Heart right ventricle (tissue), 16 donors: ENCODE data around the gene C9orf40. TPM values are rescaled to one million over a fixed set of nuclear protein-coding genes. Genes with fewer than 3 reads are reported as not detected.

Experiments
- ATAC-seq, 8 donors: fragments of 200-7000 bp; cut with Tn5 transposase; one replicate each; pipeline ENCODE4 v1.9.1; 2020; ENCODE audit warnings: mild to moderate bottlenecking in 8 of 8, moderate library complexity in 8 of 8, moderate number of reproducible peaks in 1 of 8
- DNase-seq, 2 donors: peaks; one replicate each; pipeline ENCODE4 v3.0.0-alpha.2; 2020
- H3K27ac ChIP-seq, 10 donors: fragments of 200-600 bp; sonication (generic) in 2 of 10; one replicate each; pipeline versions ENCODE4 v1.5.0 to v1.8.0; 2020 to 2022; ENCODE audit warnings: mild to moderate bottlenecking in 3 of 10
- H3K27me3 ChIP-seq, 7 donors: fragments of 200-600 bp; one replicate each; pipeline ENCODE4 v1.8.0; 2021 to 2022; ENCODE audit warnings: mild to moderate bottlenecking in 2 of 7
- H3K36me3 ChIP-seq, 9 donors: fragments of 200-600 bp; sonication (generic) in 1 of 9; one replicate each; pipeline versions ENCODE4 v1.5.0 to v1.8.0; 2020 to 2022; ENCODE audit warnings: mild to moderate bottlenecking in 2 of 9
- H3K4me1 ChIP-seq, 9 donors: fragments of 200-600 bp; sonication (generic) in 1 of 9; one replicate each; pipeline versions ENCODE4 v1.5.0 to v1.8.0; 2020 to 2022; ENCODE audit warnings: mild to moderate bottlenecking in 4 of 9
- H3K4me3 ChIP-seq, 10 donors: fragments of 200-600 bp; sonication (generic) in 2 of 10; one replicate each; pipeline versions ENCODE4 v1.5.0 to v1.8.0; 2020 to 2022; ENCODE audit warnings: mild to moderate bottlenecking in 7 of 10, moderate library complexity in 2 of 10
- H3K9me3 ChIP-seq, 11 donors: fragments of 200-600 bp in 10 of 11; sonication (generic) in 2 of 11; one replicate each; pipeline versions ENCODE4 v1.5.0 to v1.8.0; 2013 to 2022; ENCODE audit warnings: mild to moderate bottlenecking in 2 of 11, control low read depth in 1 of 11, moderate library complexity in 1 of 11
- CTCF ChIP-seq, 9 donors: fragments of 200-600 bp; sonication (generic) in 2 of 9; IDR thresholded peaks; one replicate each; pipeline versions ENCODE4 v1.5.0 to v1.8.0; 2021 to 2022; ENCODE audit warnings: antibody characterized with exemption in 9 of 9, mild to moderate bottlenecking in 5 of 9, moderate library complexity in 1 of 9
- WGBS, 2 donors: extraction: QIAGEN DNeasy Blood & Tissue Kit; methylation state at CpG; one replicate each; pipeline ENCODE4 v1.1.7; 2013; ENCODE audit warnings: inconsistent platforms in 1 of 2; 5-methylcytosine and 5-hydroxymethylcytosine counted together
- intact Hi-C, 10 donors: fragments of 100-400 bp; cut with DNase I; formaldehyde crosslinking; loops; one replicate each; pipeline versions ENCODE4 v1.11.1 to v1.14.2; 2022
- polyA plus RNA-seq, 2 donors: library from polyadenylated mRNA; stranded (reverse); fragments of 200-250 nt; gene quantifications; one replicate each; pipeline ENCODE4 v1.2.3, GENCODE V29; 2013
- total RNA-seq, 10 donors: library from RNA; stranded (reverse); fragmentation: NEBNext Ultra II Directional in 3 of 10; extraction: Animal tissue kit (Norgen Biotek cat#: 25700) in 3 of 10; gene quantifications; one replicate each; pipeline versions ENCODE4 v1.2.1 to v1.2.4, GENCODE V29; 2021 to 2023
- donor health status: Arrhythmogenic right ventricular cardiomyopathy.
- donor health status: ischemic (EF 13 %, LVEDD 7.1; RV severe dilation, severe dysfunction).
- donor health status: healthy with polysubstance abuse.
- donor health status: DM: no; HTN: yes; CAD: no.
- donor health status: DM: no; HTN: no; CAD: no.
- donor health status: ischemic (EF 25% LVEDD 6.9; RV normal size, moderate dysfunction).
- donor health status: ischemic (EF 25% LVEDD 5.7; RV mildly dilated, moderate dysfunction).
- donor health status: healthy.
- donor health status: DM: yes; HTN: yes; CAD: no.
- donor health status: Ischemic cardiomyopathy.
- donor health status: ischemic (EF 35%, LVEDD 5.7; RV mildly dilated, moderate dysfunction).
- donor health status: nonischemic (EF 11% LVEDD 7.7; RV severe dilation, severe dysfunction).
- donor health status: DM: yes; HTN: yes; CAD: no.
- donor health status: PGD.
- donor health status: ischemic (EF 29% LVEDD 5.4; RV normal size, mild dysfunction).
- donor health status: nonischemic (EF 23%, LVEDD 6.1; RV moderate dilation, normal function).

Gene C9orf40
- total and polyA plus RNA-seq, 12 donors = 0.96 to 2.9 (median 1.9) TPM

GRCh38 chr9:74985041-74985440, 32.3 kb upstream of the C9orf40 start:
- Histone ChIP-seq H3K4me1 (no peaks in the 10 kb centered on the region), H3K27ac (no peak overlapping the region), H3K9me3 (no peaks in the 10 kb centered on the region), H3K36me3 (peaks cover 0 to 51% (median 6%) of the 10 kb centered on the region in 9 donors), H3K27me3 (no peaks in the 10 kb centered on the region), H3K4me3 (no peak overlapping the region)
- intact Hi-C loops = no loop called here
- no peak for ATAC-seq
- TF ChIP-seq CTCF (IDR thresholded peaks at IDR 0.05) = no peak
- no peak for DNase-seq

GRCh38 chr9:74983709-74984108, 31.0 kb upstream of the C9orf40 start:
- Histone ChIP-seq H3K36me3 (peaks cover 0 to 48% (median 6%) of the 10 kb centered on the region in 9 donors), H3K4me3 (no peak overlapping the region), H3K27ac (no peak overlapping the region), H3K4me1 (no peaks in the 10 kb centered on the region), H3K27me3 (no peaks in the 10 kb centered on the region), H3K9me3 (no peaks in the 10 kb centered on the region)
- no peak for TF ChIP-seq CTCF (IDR thresholded peaks at IDR 0.05)
- ATAC-seq (no peak), DNase-seq (no peak)
- intact Hi-C loops = no loop called here
- WGBS, 2 donors = 95 to 97% methylated on average over 1 of the region's 1 CpG

- no peak for TF ChIP-seq CTCF (IDR thresholded peaks at IDR 0.05)
- no peak overlapping the region for H3K4me3 ChIP-seq
- WGBS, 2 donors = 97 to 98% methylated on average over 4 of the region's 4 CpGs
- H3K9me3 ChIP-seq = peaks cover 0 to 19% (median 14%) of the 10 kb centered on the region in 11 donors
- intact Hi-C loops = no loop called here
- DNase-seq (no peak), ATAC-seq (no peak)
- H3K36me3 ChIP-seq = peaks cover 0 to 39% (median 2%) of the 10 kb centered on the region in 9 donors
- H3K27me3 ChIP-seq = no peaks in the 10 kb centered on the region
- no peaks in the 10 kb centered on the region for H3K4me1 ChIP-seq
- no peak overlapping the region for H3K27ac ChIP-seq
These were observed 27.1 kb upstream of the C9orf40 start for GRCh38 chr9:74979844-74980243.

- Histone ChIP-seq H3K4me1 (no peaks in the 10 kb centered on the region), H3K36me3 (peaks cover 0 to 15% (median 0%) of the 10 kb centered on the region in 9 donors), H3K27me3 (no peaks in the 10 kb centered on the region), H3K4me3 (no peak overlapping the region), H3K27ac (no peak overlapping the region), H3K9me3 (peaks cover 0 to 23% (median 14%) of the 10 kb centered on the region in 11 donors)
- WGBS, 2 donors = 85 to 88% methylated on average over 4 of the region's 4 CpGs
- ATAC-seq (no peak), DNase-seq (no peak)
- intact Hi-C loops = no loop called here
- no peak for TF ChIP-seq CTCF (IDR thresholded peaks at IDR 0.05)
These were observed 24.6 kb upstream of the C9orf40 start for GRCh38 chr9:74977287-74977686.
